Activated naive CD4-positive, alpha-beta T cell treated with anti-CD3 and anti-CD28 coated beads, Interleukin-2, amount 50 U/mL, for 24 hours (primary cell): ENCODE data around the gene EVC.
"Not testable (repeated sequence)": the region's sequence is repeated elsewhere in the genome, so short reads cannot be mapped to it uniquely, and the experiment has no call there.

Source experiments
- H3K27ac Mint-ChIP-seq: one replicate; pipeline ENCODE4 v1.8.0; 2021; ENCODE audit warnings: mild to moderate bottlenecking, mixed read lengths
- H3K27me3 Mint-ChIP-seq: one replicate; pipeline ENCODE4 v1.8.0; 2021; ENCODE audit warnings: mixed read lengths
- H3K36me3 Mint-ChIP-seq: one replicate; pipeline ENCODE4 v1.8.0; 2021; ENCODE audit warnings: mixed read lengths
- H3K4me1 Mint-ChIP-seq: one replicate; pipeline ENCODE4 v1.8.0; 2021; ENCODE audit warnings: mixed read lengths
- H3K4me3 Mint-ChIP-seq: one replicate; pipeline ENCODE4 v1.8.0; 2021; ENCODE audit warnings: mild to moderate bottlenecking, mixed read lengths
- H3K9me3 Mint-ChIP-seq: one replicate; pipeline ENCODE4 v1.8.0; 2021; ENCODE audit warnings: mixed read lengths

Gene EVC

DNA sequence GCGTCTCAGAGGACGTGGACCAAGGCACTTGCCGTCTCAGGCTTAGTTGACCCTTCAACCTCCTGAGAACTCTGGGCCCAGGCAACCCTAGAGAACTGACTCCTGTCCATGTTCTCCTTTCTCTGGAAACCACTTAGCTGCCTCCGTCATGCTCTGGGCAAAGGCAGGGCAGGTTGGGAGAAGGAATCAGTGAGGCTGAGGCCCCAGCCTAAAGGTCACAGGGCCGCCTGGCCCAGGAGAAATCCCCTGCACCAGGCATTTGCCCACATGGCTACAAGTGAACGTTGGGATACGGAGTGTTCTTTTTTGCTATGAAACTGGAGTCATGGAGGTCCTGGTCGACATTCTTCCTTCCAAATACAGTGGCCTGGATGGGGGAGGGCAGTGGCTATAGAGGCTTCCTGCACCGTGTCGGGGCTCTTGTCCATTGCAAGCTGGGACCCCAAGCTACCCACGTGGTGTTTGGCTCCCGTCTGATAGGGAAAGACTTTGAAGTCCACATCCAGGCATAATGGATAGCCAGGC lies 105.9 kb downstream of the EVC start:
- Mint-ChIP-seq H3K4me1 (no peaks in the 10 kb centered on the region), H3K36me3 (no peaks in the 10 kb centered on the region), H3K27me3 (no peaks in the 10 kb centered on the region), H3K27ac (no peak overlapping the region), H3K9me3 (no peaks in the 10 kb centered on the region), H3K4me3 (no peak overlapping the region)

DNA sequence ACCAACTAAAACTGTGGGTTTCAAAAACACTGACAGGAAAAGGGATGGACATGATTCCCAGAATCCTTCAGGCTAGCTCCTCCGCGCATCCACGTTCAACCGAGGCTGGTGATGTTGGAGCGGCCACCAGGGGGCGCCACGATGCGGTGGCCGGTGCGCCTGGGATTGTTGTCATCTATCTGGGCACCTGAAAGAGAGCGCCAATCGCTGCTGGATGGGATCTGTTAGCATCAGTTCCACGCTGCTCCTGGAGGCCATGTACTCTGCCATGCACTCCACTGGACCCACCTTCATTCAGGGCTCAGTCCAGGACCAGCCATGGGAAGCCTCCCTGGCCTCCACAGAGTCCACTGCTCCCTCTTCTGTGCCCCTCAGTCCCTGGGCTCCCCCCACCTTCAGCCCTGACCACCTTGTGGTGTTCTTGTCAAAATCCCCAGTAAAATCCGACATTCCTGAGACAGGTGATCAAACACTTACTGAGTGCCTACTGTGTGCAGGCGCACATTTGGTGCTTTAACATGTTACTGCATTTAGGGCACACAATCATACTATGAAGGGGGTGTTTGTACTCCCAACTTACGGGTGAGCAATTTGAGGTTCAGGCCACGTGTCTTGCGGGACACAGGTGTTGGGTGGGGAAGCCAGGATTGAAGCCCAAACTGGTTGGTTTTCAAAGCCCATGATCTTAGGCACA lies 110.8 kb downstream of the EVC start:
- Mint-ChIP-seq H3K9me3 (no peaks in the 10 kb centered on the region), H3K4me3 (no peak overlapping the region), H3K36me3 (no peaks in the 10 kb centered on the region), H3K4me1 (no peaks in the 10 kb centered on the region), H3K27ac (no peak overlapping the region), H3K27me3 (peaks cover 1% of the 10 kb centered on the region)

DNA sequence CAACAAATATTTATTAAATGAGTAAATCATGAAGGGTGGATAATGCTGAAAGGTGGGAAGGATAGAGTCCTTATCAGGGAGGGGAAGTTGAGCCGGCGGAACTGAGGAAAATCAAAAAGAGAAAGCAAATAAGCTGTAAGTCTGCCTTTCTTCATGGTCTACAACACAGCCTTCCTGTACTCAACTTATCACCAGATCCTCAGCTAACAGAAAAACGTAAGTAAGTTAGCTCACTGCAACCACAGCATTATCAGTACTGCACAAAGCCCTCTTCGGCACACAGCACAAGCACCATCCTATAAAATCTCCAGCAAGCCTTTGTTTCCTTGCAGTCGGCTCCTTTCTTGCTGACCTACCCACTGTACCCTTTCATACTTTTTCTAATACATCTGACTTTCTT lies 111.6 kb downstream of the EVC start:
- no peak overlapping the region for H3K4me3 Mint-ChIP-seq
- no peaks in the 10 kb centered on the region for H3K4me1 Mint-ChIP-seq
- no peaks in the 10 kb centered on the region for H3K9me3 Mint-ChIP-seq
- H3K27me3 Mint-ChIP-seq: peaks cover 1% of the 10 kb centered on the region
- no peaks in the 10 kb centered on the region for H3K36me3 Mint-ChIP-seq
- H3K27ac Mint-ChIP-seq: no peak overlapping the region

GRCh38 chr4:5823542-5824211 lies 112.7 kb downstream of the EVC start:
- no peak overlapping the region for H3K27ac Mint-ChIP-seq
- peaks cover 1% of the 10 kb centered on the region for H3K27me3 Mint-ChIP-seq
- no peaks in the 10 kb centered on the region for H3K9me3 Mint-ChIP-seq
- H3K4me3 Mint-ChIP-seq: no peak overlapping the region
- H3K4me1 Mint-ChIP-seq: no peaks in the 10 kb centered on the region
- no peaks in the 10 kb centered on the region for H3K36me3 Mint-ChIP-seq

- no peaks in the 10 kb centered on the region for H3K9me3 Mint-ChIP-seq
- no peaks in the 10 kb centered on the region for H3K36me3 Mint-ChIP-seq
- peaks cover 1% of the 10 kb centered on the region for H3K27me3 Mint-ChIP-seq
- no peak overlapping the region for H3K4me3 Mint-ChIP-seq
- H3K27ac Mint-ChIP-seq: no peak overlapping the region
- H3K4me1 Mint-ChIP-seq: no peaks in the 10 kb centered on the region
These were observed 113.2 kb downstream of the EVC start for GRCh38 chr4:5824227-5824626.

DNA sequence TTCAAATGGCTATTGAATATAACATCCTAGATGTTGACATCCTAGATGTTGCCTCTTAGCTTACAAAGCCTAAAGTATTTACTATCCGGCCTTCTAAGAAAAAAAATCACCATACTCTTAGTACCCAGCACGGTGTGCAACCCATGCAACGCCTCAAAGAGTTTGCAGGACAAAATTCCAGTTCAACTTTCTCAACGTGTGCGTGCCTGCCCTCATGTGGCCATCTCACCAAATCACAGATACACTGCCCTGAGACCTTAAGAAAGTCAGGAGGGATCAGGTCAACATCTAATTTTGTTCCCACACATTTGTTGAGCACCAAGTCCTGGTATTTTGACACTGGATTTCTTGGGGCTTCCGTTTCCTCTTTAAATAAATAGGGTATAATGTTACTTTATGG lies 113.6 kb downstream of the EVC start:
- no peaks in the 10 kb centered on the region for H3K4me1 Mint-ChIP-seq
- no peak overlapping the region for H3K4me3 Mint-ChIP-seq
- no peaks in the 10 kb centered on the region for H3K9me3 Mint-ChIP-seq
- H3K27me3 Mint-ChIP-seq: peaks cover 1% of the 10 kb centered on the region
- H3K36me3 Mint-ChIP-seq: no peaks in the 10 kb centered on the region
- no peak overlapping the region for H3K27ac Mint-ChIP-seq

- Mint-ChIP-seq H3K4me1 (no peaks in the 10 kb centered on the region), H3K4me3 (no peak overlapping the region), H3K36me3 (no peaks in the 10 kb centered on the region), H3K9me3 (no peaks in the 10 kb centered on the region), H3K27ac (no peak overlapping the region), H3K27me3 (peaks cover 4% of the 10 kb centered on the region)
These were observed 114.5 kb downstream of the EVC start for GRCh38 chr4:5825321-5826041.

GRCh38 chr4:5826437-5827107 lies 115.6 kb downstream of the EVC start:
- no peaks in the 10 kb centered on the region for H3K9me3 Mint-ChIP-seq
- no peak overlapping the region for H3K4me3 Mint-ChIP-seq
- no peak overlapping the region for H3K27ac Mint-ChIP-seq
- no peaks in the 10 kb centered on the region for H3K36me3 Mint-ChIP-seq
- peaks cover 4% of the 10 kb centered on the region for H3K27me3 Mint-ChIP-seq
- no peaks in the 10 kb centered on the region for H3K4me1 Mint-ChIP-seq

- Mint-ChIP-seq H3K4me1 (no peaks in the 10 kb centered on the region), H3K27ac (no peak overlapping the region), H3K4me3 (no peak overlapping the region), H3K27me3 (peaks cover 4% of the 10 kb centered on the region), H3K36me3 (no peaks in the 10 kb centered on the region), H3K9me3 (no peaks in the 10 kb centered on the region)
These were observed 116.4 kb downstream of the EVC start for GRCh38 chr4:5827108-5828004.

DNA sequence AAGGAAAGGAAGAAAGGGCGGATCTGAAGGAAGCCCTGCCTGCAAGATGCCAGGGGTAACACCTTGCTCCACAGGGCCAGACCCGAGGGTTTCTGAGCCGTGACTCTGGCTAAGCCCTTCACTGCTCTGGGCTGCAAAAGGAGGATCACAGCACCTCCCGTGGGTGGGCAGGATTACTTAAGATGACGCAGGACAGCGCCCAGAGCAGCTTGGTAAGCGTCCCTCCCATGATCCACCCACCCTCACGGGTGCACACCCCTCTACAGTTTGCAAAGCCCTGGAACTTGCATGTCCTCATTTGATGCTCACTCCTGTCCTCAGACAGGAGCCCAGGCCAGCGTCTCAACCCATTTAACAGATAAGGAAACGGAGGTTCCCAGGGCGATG lies 117.0 kb downstream of the EVC start:
- Mint-ChIP-seq H3K27me3 (peaks cover 4% of the 10 kb centered on the region), H3K27ac (no peak overlapping the region), H3K9me3 (no peaks in the 10 kb centered on the region), H3K4me1 (no peaks in the 10 kb centered on the region), H3K4me3 (no peak overlapping the region), H3K36me3 (no peaks in the 10 kb centered on the region)

GRCh38 chr4:5836943-5837342 lies 125.9 kb downstream of the EVC start:
- Mint-ChIP-seq H3K27me3 (peaks cover 3% of the 10 kb centered on the region), H3K4me1 (no peaks in the 10 kb centered on the region), H3K27ac (no peak overlapping the region), H3K9me3 (no peaks in the 10 kb centered on the region), H3K36me3 (no peaks in the 10 kb centered on the region), H3K4me3 (no peak overlapping the region)

- not testable (repeated sequence) for H3K4me1 Mint-ChIP-seq, H3K4me3 Mint-ChIP-seq, H3K27ac Mint-ChIP-seq, H3K27me3 Mint-ChIP-seq, H3K36me3 Mint-ChIP-seq, H3K9me3 Mint-ChIP-seq
These were observed 126.5 kb downstream of the EVC start for GRCh38 chr4:5837483-5837882.

- Mint-ChIP-seq H3K4me1 (no peaks in the 10 kb centered on the region), H3K27ac (no peak overlapping the region), H3K4me3 (no peak overlapping the region), H3K9me3 (peaks cover 6% of the 10 kb centered on the region), H3K27me3 (peaks cover 3% of the 10 kb centered on the region), H3K36me3 (no peaks in the 10 kb centered on the region)
These were observed 128.3 kb downstream of the EVC start for GRCh38 chr4:5839332-5839731.

DNA sequence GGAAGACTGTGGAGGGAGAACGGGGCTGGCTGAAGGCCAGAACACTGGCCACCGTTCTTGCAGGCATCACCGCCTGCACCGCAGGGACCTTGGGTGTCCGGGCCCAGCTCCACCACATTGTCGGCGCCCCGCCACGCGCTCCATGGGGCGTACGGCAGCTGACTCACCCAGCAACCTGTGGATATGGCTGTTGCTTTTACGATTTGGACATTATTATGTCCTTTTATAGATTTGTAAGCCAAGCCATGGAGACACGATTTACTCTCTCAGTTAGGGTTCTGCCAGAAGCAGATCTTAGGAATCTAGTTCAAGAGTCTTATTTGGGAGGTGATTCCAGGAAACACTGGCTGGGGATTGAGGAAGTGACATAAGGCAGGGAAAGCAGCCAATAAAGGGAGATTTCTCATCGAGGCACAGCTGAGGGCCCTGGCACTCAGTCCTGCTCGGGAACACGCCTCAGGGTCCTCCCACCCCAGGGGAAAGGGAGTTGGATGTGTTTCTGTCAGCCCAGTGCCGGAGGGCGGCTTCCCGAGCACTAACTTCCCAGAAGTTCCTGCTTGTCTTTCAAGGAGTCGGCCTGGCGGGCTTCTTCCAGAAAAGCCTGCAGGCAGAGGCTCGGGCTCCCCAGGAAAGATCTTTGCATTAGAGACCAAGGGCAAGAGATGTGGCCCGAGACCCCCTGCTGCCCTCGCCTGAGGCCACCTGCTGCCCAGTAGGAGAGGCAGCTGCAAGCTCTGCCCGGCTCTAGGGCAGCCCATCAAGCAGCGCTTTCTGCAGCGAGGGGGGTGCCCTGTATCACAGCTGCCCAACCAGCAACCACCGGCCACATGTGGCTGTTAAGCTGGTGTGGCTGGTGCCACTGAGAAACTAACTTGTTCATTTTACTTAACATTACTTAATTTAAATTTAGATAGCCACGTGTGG lies 129.0 kb downstream of the EVC start:
- H3K27ac Mint-ChIP-seq: no peak overlapping the region
- no peaks in the 10 kb centered on the region for H3K4me1 Mint-ChIP-seq
- no peaks in the 10 kb centered on the region for H3K36me3 Mint-ChIP-seq
- peaks cover 6% of the 10 kb centered on the region for H3K9me3 Mint-ChIP-seq
- no peak overlapping the region for H3K4me3 Mint-ChIP-seq
- peaks cover 3% of the 10 kb centered on the region for H3K27me3 Mint-ChIP-seq
